ENCODE measurements around the gene CELF1.

CELF1 gene

GRCh38 chr11:47478651-47479329 is 74.1 kb downstream of the CELF1 start:
- DNase-seq = no peak

GRCh38 chr11:47477753-47478152 is 75.2 kb downstream of the CELF1 start:
- no peak for DNase-seq

GRCh38 chr11:47477323-47477722 is 75.6 kb downstream of the CELF1 start:
- DNase-seq = no peak

- DNase-seq = no peak
Observed at GRCh38 chr11:47470671-47471070, 82.3 kb downstream of the CELF1 start.

- no peak for DNase-seq
Observed at GRCh38 chr11:47469361-47470179, 83.4 kb downstream of the CELF1 start.

- no peak for DNase-seq
Observed at GRCh38 chr11:47468598-47469214, 84.2 kb downstream of the CELF1 start.

GRCh38 chr11:47467357-47467756 is 85.6 kb downstream of the CELF1 start:
- no peak for DNase-seq

- no peak for DNase-seq
Observed at GRCh38 chr11:47466701-47467250, 86.2 kb downstream of the CELF1 start.

- DNase-seq = no peak
Observed at GRCh38 chr11:47466201-47466600, 86.7 kb downstream of the CELF1 start.

- no peak for DNase-seq
Observed at GRCh38 chr11:47464483-47464882, 88.4 kb downstream of the CELF1 start.

- no peak for DNase-seq
Observed at GRCh38 chr11:47461876-47462275, 91.1 kb downstream of the CELF1 start.

- DNase-seq = no peak
Observed at GRCh38 chr11:47460571-47461235, 92.2 kb downstream of the CELF1 start.

- DNase-seq = peak; percentile 77 to 81
Observed at GRCh38 chr11:47454258-47454671, 98.7 kb downstream of the CELF1 start.

- DNase-seq = no peak
Observed at GRCh38 chr11:47453365-47453764, 99.6 kb downstream of the CELF1 start.

- no peak for DNase-seq
Observed at GRCh38 chr11:47451990-47452389, 100.9 kb downstream of the CELF1 start.

- DNase-seq = no peak
Observed at GRCh38 chr11:47451436-47451835, 101.5 kb downstream of the CELF1 start.

GRCh38 chr11:47449541-47449940 is 103.4 kb downstream of the CELF1 start:
- DNase-seq = no peak

GRCh38 chr11:47448566-47449427 is 104.1 kb downstream of the CELF1 start, which contains the start of gene RAPSN:
Gene RAPSN (minus strand): TSS chr11:47449136. CDS start chr11:47448964, 172 bp downstream.
- DNase-seq = no peak

- no peak for DNase-seq
Observed at GRCh38 chr11:47447906-47448305, 105.0 kb downstream of the CELF1 start.

GRCh38 chr11:47446833-47447232 is 106.1 kb downstream of the CELF1 start:
- no peak for DNase-seq

- DNase-seq = no peak
Observed at GRCh38 chr11:47445840-47446239, 107.1 kb downstream of the CELF1 start.

- DNase-seq = no peak
Observed at GRCh38 chr11:47443817-47444216, 109.1 kb downstream of the CELF1 start.
